GM18502 (cell line): Measurements from ENCODE around the gene AGTR1.
"Not testable (repeated sequence)": the region's sequence is repeated elsewhere in the genome, so short reads cannot be mapped to it uniquely, and the experiment has no call there.

ENCODE experiments used
- ATAC-seq: cut with Tn5 transposase; IDR thresholded peaks from one replicate; pipeline ENCODE4 v1.9.1; 2021; ENCODE audit warnings: mild to moderate bottlenecking; ENCODE audit not compliant: unreplicated experiment, poor library complexity

The AGTR1 gene

DNA sequence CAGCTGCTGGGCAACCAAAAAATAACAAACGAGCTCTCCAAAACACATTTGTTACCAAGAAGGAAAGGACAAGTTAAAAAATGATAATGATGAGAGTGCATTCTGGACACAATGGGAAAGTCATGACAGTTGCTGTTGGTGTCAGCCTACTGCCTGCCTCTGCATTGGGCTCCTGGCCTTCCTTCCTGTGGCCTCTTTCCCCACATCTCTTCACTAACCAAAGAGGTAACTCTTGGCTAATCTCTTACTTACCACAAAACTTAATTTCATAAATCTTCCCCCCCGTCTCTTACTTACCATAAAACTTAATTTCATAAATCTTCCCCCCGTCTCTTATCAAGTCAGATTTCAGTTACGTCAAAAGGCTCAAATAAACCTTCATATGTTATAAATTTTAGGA, 58.6 kb downstream of the AGTR1 start:
- ATAC-seq = no peak

DNA sequence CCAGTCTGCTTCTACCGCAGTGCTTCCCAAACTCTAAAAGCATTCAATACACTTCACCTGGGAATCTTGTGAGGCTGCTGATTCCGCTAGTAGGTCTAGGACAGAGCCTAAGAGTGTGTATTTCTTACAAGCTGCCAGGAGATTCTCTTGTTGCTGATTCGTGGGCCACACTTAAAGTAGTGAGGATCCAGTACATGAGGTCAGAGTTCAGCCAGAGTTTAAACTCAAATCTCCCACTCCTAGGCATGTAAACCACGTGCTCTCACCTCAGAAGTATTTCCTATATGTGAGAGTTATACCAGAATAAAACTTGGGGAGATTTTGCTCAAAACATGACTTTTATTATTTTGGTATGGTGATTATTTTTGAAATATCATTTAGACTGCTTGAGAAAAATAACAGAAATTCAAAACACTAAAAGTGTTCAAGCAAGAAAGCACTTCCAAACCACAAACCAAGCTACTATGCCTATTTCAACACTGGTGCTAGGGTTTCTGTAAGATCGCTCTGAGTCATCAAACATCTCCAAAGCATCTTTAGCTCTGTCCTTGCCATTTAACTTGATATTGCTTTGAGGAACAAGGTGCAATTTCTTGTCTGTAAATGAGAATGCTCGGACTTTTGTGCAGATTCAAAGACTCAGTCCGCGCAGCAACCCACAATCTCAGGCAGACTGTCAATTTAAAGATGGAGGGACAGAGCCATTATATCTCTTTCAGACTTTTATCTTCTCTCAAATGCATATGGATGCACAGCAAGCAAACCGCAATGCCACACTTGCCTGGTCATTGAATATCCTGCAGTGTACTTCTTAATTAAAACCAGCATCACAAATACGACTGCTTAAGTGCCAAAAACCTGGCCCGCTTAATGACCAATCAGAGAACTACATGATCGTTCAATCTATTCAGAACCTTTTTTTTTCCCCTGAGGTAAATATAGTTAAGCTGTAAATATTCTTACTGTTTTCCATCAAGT, 59.8 kb downstream of the AGTR1 start:
- no peak for ATAC-seq

DNA sequence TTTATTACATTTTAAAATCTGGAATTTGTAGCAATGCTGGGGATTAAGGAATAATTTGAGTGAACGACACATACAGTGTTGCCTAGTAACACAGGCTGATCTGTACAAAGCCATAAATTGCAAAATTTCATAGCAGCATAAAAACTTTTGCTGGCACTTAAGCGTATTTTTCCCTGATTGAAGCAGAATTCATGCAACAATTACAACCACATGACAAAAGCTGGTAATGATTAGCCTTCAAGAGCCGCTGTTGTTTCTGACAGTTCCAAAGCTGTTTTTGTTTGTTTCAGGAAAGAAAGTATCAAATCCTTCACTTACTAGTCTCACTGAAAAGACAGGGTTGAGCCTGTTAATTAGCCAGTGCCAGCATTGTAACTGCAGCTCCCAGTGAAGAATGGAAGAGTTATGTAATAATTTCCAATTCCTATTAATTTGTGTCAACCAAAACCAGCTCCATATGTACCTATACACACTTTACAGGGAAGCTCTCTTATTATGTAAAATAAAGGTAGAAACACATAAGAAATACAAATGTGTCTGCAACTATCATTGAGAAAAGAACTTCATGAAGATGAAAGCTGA, 60.7 kb downstream of the AGTR1 start:
- ATAC-seq = no peak

DNA sequence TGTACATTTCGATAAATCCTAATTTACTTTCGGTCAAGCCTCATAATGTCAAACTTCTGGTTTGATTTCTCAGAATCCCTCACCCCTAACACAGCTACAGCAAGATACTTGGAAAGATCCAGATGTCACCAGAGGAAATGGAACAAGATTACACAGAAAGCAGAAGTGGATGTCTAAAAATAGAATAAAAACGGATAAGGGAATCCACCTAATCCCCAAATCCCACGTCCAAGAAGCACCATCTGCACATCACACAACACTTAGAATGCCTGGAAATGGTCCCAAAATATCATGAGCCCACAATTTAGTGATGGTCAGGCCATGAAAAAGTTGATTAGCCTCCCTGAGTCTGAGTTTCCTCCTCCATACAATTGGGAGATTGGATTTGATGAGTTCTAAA, 61.7 kb downstream of the AGTR1 start:
- ATAC-seq = no peak

DNA sequence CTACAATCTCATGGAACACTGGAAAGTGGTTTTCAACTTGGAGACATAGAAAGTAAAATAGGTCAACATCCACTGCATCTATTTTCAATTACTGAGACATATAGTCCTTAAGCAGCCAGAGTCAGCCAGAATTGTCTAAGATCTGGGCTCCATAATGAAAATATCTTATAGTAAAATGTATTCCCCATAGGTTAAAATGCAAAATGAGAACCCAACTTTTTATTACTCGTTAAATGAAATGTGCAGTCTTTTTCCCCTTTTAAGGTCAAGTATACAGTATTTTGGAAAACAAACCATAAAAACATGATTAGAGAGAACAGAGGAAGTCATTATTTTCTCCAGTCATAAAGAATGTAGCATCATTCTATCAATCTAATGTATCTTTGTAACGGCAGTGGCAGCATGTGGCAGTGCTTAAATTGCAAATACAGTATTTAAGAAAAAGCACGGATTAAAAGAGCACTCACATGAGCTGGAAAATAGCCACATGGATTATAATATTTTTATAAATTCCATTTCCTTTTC, 65.5 kb downstream of the AGTR1 start:
- no peak for ATAC-seq

DNA sequence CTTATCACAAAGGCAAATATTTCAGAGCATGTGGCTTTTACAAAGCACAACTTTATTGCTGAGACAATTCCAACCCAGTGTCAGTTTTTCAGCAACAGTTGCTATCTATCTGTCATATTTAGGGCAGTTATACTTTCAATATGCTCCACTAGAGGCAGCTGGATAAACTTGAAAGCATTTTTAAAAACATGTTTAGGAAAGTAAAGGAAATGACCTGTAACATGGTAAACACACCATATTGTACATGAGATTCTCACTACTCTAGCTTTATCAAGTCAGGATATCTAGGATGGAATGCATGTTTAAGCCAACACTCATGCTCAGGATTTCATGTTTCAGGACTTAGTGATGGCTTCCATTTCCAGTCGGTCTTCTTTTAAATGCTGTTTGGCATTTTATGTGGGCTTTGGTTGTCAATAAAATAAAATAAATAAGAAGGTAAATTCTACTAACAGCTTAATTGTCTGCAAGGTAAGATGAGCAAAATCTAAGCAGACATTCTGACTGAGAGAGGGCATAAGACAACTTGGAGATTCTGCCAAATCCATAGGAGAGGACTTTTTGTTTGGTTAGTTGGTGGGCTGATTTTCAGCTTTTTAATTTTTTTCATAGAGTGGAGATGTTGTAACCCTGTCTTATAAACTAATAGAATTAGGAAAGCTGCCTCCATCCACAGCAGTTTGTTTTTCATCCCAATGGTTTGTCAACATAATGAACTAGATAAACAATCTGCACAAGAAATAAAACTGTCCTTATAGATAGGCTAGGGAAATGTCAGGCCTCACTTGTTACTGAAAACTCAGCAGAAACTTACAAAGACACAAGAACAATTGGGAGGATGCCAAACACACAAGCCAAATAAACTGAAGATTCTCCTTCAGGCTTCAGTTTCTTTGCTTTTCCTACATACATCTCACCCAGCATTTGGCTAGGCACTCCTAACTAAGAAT, 66.6 kb downstream of the AGTR1 start:
- ATAC-seq = no peak

DNA sequence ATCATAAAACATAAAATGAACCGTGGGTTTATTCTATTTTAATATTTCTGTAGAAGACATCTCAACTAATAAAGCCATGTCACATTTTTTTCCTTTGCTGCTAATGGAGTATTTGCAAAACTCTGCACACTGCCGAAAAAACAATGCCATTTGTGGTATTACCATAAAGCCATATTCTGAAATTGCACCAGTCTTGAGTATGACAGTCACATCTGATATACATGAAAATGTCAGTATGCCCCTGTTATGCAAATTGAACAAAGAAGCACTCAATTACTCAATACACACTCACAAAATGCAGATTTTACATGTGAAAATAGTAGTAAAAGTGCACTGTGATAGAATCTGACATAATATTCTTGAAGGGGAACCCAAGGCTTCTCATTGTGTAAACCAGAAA, 74.7 kb downstream of the AGTR1 start:
- ATAC-seq = no peak

DNA sequence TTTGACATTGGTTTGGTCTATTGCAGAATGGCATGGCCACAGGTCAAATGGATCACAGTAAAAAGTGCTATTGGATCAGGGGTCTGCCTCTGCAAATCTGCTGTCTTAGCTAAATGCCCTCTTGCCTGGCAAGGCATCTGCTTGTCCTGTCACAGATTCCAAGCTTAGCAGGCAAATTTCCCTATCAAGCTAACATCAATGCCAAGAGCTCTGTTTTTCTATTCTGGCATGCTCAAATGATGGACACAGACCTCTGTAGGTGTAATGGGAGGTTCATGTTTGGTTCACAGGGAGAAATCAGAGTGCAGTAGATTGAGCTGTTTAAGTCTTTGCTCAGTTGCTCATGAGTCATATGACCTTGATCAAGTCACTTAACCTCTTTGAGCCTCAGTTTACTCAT, 75.1 kb downstream of the AGTR1 start:
- no peak for ATAC-seq

DNA sequence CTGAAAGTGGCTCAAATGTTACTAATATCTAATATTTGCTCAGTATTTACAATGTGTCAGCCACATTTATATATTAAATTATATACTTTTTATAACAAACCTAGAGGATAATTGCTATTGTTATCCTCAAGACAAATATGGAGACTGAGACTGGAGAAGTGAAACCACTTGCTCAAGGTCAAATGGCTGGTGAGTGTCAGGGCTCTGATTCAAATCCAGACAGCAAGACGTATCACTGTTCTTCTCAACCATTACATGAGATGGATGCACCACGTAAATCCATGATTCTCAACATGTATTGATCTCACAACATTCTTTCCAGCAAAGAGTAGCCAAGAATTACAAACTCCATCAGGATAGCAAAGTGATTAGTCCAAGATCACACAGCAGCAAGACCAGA, 76.1 kb downstream of the AGTR1 start:
- ATAC-seq = no peak

DNA sequence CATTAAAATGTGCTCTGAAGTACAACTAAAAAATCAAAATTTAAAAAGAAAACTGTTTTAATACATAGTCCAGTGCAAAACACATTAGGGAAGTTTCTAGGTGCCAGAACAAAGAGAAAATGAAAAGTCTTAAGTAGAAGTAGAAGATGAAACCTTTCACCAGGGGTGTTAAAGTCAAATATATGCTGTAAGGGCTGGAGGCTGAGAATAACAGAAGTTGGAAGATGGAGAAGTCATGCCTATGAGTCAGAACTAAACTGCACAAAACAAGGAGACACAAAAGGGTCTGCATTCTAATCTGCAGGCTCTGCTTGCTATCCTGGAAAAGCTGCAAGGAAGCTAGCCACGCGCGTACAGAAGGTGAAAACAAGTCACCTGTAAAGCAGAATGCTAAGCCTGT, 81.2 kb downstream of the AGTR1 start:
- ATAC-seq = no peak

DNA sequence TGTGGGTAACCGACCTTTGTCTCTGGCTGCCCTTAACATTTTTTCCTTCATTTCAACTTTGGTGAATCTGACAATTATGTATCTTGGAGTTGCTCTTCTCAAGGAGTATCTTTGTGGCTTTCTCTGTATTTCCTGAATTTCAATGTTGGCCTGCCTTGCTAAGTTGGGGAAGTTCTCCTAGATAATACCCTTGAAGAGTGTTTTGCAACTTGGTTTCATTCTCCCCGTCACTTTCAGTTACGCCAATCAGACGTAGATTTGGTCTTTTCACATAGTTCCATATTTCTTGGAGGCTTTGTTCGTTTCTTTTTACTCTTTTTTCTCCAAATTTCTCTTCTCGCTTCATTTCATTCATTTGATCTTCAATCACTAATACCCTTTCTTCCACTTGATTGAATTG, 87.3 kb downstream of the AGTR1 start:
- not testable (repeated sequence) for ATAC-seq

DNA sequence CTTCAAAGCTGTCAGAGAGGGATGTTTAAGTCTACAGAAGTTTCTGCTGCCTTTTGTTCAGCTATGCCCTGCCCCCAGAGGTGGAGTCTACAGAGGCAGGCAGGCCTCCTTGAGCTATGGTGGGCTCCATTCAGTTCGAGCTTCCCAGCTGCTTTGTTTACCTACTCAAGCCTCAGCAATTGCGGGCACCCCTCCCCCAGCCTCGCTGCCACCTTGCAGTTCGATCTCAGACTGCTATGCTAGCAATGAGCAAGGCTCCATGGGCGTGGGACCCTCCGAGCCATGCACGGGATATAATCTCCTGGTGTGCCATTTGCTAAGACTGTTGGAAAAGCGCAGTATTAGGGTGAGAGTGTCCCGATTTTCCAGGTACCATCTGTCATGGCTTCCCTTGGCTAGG, 88.5 kb downstream of the AGTR1 start:
- not testable (repeated sequence) for ATAC-seq

DNA sequence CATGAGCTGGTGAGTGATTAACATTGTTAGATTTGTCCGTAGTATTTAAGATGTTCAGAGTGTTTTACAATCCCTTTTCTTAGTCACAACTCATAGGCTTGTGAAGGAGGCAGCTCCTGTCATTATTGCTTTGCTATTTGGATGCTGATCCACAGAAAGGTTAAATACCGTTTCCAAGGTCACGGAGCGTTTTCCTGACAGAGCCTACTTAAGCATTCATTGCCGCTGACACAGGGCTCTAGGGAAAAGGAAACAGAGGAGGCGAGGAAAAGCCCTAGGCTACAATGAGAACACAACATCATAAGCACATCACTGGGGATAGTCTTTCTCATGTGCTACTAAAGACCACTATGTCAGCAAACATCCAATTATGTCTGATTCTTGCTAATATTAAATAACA, 91.4 kb downstream of the AGTR1 start:
- ATAC-seq = no peak

DNA sequence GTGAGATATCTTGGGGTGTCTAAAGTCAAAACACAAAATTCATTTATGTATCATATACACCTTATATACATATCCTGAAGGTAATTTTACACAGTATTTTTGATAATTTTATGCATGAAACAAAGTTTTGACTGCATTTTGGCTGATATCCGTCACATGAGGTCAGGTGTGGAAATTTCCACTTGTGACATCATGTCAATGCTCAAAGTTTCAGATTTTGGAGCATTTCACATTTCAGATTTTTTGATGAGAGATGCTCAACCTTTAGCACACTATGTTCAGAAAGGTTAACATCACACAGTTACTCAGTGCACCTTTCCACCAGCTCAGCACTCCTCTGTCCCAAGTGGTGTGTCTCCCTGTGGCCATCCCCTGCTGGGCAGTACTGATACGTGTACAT, 92.2 kb downstream of the AGTR1 start:
- no peak for ATAC-seq

DNA sequence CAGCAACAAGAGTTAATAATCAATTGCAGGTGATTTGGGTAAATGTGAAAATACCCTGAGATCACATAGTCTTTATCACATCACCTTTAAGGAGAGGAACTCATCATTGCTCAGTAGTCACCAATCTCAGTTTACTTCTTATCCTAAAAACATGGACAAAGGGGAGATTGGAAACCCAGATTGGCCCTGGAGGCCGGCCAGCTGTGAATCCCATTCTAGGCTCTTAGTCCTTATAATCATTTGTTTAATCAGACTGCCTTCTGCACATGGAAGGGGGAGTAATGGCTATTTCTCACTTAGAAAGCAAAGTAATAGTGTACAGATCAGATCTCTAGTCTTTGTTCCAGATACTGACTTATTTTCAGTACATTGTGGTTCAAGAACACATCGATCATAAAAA, 92.7 kb downstream of the AGTR1 start:
- ATAC-seq = no peak

DNA sequence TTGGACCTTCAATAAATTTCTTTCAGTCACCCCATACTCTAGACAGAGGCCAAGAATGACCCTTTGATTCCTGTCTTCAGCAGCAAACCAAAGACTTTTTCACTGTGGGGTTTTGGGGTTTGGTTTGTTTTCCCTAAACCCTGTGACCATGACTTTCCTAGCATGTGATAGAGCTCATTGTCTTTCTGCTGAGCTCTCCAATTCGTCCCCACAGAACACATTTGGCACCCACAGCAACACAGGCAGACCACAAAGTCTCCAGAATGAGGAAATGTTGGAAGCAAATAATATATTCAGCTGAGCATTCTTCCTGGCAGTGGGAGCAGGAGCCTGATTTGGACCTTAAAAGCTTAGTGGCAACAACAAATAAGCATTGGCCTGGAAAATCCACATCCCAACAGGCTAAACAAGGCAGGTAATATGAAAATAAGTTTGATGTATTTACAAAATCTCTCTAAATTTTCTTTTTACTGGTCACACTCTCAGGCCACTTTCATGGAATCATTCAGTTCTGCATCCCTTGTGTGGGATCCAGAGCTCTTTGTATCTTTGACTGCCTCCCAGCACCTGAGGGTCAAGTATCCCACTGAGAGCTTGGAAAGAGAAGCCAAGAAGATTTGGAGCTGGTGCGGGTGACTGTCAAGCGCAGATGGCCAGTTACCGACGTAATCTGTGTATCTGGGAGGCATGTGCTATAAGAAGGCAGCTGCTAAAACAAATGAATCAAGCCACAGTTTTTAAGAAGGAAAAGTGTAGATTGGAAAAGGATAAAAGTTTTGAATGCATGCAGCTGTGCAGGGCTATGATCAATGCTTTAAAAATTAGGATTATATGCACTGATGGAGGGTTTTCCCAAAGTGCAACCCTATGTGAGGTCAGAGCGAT, 93.4 kb downstream of the AGTR1 start:
- ATAC-seq = no peak

DNA sequence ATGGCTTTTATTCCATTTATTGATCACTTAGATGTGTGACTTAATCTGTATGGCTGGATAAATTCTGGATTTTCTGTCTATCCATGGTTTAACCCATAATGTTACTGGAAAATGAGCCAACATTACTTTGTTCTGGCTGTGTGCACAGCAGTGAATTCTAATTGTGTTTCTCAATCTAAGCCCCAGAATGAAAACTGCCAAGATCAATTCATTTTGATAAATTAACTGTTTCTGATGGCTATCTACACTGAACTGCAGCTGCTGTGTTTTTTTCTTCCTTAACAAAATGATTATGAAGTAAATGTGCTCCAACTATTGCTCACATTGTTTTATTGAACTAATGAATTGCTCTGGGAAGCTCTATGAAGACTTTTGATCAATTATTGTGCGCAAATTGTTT, 94.2 kb downstream of the AGTR1 start:
- ATAC-seq = no peak

DNA sequence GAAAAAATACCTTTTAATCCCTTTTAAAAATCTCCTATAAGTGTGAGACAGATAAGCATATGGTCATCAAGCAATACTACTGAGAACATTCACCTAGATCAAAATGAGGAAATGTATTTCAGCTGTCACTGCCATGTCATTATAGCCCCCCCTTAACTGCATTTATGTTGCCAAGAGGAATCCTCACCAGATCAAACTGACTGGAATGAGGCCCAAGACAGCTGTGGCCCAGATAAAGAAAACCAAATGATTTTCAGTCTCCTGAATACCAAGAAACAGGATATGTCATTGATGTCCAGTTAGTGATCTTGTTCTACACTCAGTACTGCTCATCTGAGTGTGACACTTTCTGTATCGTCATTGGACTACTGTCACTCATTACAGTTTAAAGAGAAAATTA, 94.8 kb downstream of the AGTR1 start:
- no peak for ATAC-seq
